Colonic mucosa (tissue), 4 donors: Measurements from ENCODE around the gene ANKRD11. TPM values are rescaled to one million over a fixed set of nuclear protein-coding genes. Genes with fewer than 3 reads are reported as not detected.

ENCODE experiments used
- DNase-seq: peaks from one replicate; pipeline ENCODE4 v3.0.0-alpha.2; 2020
- H3K27ac ChIP-seq: fragments of 200-600 bp; one replicate; pipeline ENCODE4 v1.8.0; 2021
- H3K27me3 ChIP-seq: fragments of 200-600 bp; one replicate; pipeline ENCODE4 v1.8.0; 2021
- H3K36me3 ChIP-seq: fragments of 200-600 bp; one replicate; pipeline ENCODE4 v1.8.0; 2021
- H3K4me1 ChIP-seq: fragments of 200-600 bp; one replicate; pipeline ENCODE4 v1.8.0; 2021; ENCODE audit warnings: mild to moderate bottlenecking
- H3K4me3 ChIP-seq: fragments of 200-600 bp; one replicate; pipeline ENCODE4 v1.8.0; 2021
- H3K9ac ChIP-seq, 2 donors: one replicate each; pipeline ENCODE4 v1.7.0; 2013; ENCODE audit warnings: control low read depth in 2 of 2, low read depth in 2 of 2, low read length in 2 of 2
- H3K9me3 ChIP-seq: fragments of 200-600 bp; one replicate; pipeline ENCODE4 v1.8.0; 2021
- intact Hi-C: fragments of 100-400 bp; cut with DNase I; formaldehyde crosslinking; loops from one replicate; pipeline ENCODE4 v1.14.1; 2022
- total RNA-seq, 2 donors: library from RNA; stranded (reverse); fragmentation: NEBNext Ultra II Directional in 1 of 2; extraction: Animal tissue kit (Norgen Biotek cat#: 25700) in 1 of 2; gene quantifications; one replicate each; pipeline ENCODE4 v1.2.1, GENCODE V29; 2021
- TF ChIP-seq, protein P1 (sequence below): fragments of 200-600 bp; IDR thresholded peaks from one replicate; pipeline ENCODE4 v1.8.0; 2022; ENCODE audit warnings: antibody characterized with exemption, mild to moderate bottlenecking
- donor health status: healthy.
- donor health status: DM: no; HTN: no; CAD: no.
- donor health status: DM: no; HTN: no; CAD: no.

The ANKRD11 gene
- total RNA-seq, 2 donors from 2014 or later: 69.4 to 129 TPM

DNA sequence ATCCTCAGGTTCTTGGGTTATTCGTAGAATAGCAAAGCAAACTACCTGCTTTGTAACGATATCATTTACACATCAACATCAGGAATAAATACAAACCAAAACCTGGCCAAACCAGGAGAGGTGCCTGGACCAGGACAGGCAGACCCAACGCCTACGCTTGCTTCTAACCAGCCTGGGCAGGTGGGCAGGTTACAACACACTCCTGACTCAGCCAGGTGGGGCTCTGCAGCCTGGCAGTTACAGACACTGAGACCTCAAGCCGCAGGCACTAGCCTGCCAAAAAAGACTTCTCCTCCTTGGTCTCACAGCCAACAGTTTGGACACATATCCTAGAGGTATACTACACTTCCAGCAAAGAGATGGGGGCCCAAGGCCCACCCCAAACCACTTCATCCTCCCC is 14.0 kb downstream of the ANKRD11 start:
- intact Hi-C loops: no loop called here
- peak overlapping the region in 1 of 2 donors; percentile 6 for H3K9ac ChIP-seq
- TF ChIP-seq, protein P1, sequence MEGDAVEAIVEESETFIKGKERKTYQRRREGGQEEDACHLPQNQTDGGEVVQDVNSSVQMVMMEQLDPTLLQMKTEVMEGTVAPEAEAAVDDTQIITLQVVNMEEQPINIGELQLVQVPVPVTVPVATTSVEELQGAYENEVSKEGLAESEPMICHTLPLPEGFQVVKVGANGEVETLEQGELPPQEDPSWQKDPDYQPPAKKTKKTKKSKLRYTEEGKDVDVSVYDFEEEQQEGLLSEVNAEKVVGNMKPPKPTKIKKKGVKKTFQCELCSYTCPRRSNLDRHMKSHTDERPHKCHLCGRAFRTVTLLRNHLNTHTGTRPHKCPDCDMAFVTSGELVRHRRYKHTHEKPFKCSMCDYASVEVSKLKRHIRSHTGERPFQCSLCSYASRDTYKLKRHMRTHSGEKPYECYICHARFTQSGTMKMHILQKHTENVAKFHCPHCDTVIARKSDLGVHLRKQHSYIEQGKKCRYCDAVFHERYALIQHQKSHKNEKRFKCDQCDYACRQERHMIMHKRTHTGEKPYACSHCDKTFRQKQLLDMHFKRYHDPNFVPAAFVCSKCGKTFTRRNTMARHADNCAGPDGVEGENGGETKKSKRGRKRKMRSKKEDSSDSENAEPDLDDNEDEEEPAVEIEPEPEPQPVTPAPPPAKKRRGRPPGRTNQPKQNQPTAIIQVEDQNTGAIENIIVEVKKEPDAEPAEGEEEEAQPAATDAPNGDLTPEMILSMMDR: no peak
- no peak overlapping the region for H3K4me3 ChIP-seq
- DNase-seq: no peak
- no peaks in the 10 kb centered on the region for H3K36me3 ChIP-seq
- H3K27me3 ChIP-seq: no peaks in the 10 kb centered on the region
- H3K27ac ChIP-seq: no peak overlapping the region
- H3K9me3 ChIP-seq: no peaks in the 10 kb centered on the region
- peaks cover 26% of the 10 kb centered on the region for H3K4me1 ChIP-seq

DNA sequence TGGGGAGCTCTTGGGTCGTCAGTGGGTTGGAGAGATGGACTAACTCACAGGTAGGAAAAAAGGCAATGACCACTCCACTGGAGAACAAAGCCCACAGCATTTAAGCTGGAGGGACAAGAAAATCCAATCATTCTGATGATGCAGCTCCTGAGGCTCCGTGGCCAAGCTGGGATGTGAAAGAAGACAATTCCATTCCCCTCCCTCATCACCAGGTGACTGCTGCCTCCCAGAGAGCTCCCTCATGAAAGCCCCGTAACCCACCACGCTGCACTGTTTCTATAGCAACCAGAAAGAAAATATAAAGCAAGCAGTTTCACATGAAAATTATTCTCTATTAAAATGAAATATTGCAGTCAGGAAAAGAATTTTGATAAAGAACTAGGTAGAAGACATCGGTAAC is 15.2 kb downstream of the ANKRD11 start:
- no peak for DNase-seq
- intact Hi-C loops: no loop called here
- no peaks in the 10 kb centered on the region for H3K9me3 ChIP-seq
- no peak overlapping the region for H3K9ac ChIP-seq
- no peak overlapping the region for H3K27ac ChIP-seq
- H3K27me3 ChIP-seq: no peaks in the 10 kb centered on the region
- TF ChIP-seq, protein P1: no peak
- no peaks in the 10 kb centered on the region for H3K36me3 ChIP-seq
- H3K4me1 ChIP-seq: peaks cover 31% of the 10 kb centered on the region
- no peak overlapping the region for H3K4me3 ChIP-seq

DNA sequence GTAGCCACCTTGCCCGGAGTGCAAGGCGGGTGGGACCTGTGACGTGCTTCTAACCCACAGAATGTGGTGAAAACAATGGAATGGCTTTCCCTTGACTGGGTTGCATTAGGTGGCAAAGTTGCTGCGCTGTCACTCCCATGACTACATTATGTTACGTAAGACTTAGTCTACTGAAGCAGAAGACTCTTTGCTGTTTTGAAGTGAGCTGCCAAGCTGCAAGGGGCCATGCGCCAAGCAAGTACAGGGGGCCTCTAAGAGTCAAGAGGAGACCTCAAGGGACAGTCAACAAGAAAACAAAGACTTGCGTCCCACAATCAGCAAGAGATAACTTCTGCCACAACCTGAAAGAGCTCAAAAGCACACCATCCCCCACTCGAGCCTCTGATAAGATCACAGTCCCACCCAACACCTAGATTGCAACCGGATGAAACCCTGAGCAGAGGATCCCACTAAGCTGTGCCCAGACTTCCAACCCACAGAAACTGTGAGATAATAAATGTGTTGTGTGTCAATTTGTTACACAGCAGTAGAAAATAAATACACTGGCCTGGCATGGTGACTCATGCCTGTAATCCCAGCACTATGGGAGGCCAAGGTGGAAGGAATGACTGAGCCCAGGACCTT is 16.5 kb downstream of the ANKRD11 start:
- H3K4me3 ChIP-seq: no peak overlapping the region
- H3K27me3 ChIP-seq: no peaks in the 10 kb centered on the region
- TF ChIP-seq, protein P1: no peak
- H3K36me3 ChIP-seq: no peaks in the 10 kb centered on the region
- H3K9ac ChIP-seq: no peak overlapping the region
- H3K9me3 ChIP-seq: no peaks in the 10 kb centered on the region
- no peak for DNase-seq
- H3K4me1 ChIP-seq: peaks cover 32% of the 10 kb centered on the region
- intact Hi-C loops: no loop called here
- H3K27ac ChIP-seq: no peak overlapping the region

DNA sequence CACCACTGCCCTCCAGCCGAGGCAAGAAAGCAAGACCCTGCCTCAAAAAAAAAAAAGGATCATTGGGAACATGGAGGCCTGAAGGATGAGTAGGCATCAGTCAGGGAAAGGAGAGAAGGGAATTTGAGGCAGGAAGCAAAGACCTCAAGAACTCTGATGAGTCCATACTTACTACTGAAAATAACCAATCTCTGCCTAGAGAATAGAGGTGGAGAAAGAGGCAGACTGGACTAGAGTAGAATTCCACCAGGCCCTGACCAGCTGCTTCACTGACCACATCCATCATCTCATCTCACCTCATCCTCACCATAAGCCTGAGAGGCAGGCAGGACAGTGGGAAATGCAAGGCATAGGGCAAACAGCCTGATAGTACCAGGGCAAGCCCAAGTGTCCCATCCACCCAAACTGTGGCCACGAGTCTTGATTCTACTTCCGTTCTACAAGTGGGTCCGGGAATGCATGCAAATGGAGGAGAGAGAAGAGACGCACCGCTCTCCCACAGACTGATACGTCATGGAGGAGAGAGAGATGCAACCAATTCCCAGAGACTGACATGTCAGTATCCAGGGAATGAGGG is 17.1 kb downstream of the ANKRD11 start:
- TF ChIP-seq, protein P1: no peak
- DNase-seq: no peak
- H3K27me3 ChIP-seq: no peaks in the 10 kb centered on the region
- H3K4me1 ChIP-seq: peaks cover 31% of the 10 kb centered on the region
- intact Hi-C loops: no loop called here
- no peaks in the 10 kb centered on the region for H3K9me3 ChIP-seq
- H3K36me3 ChIP-seq: no peaks in the 10 kb centered on the region
- H3K4me3 ChIP-seq: no peak overlapping the region
- no peak overlapping the region for H3K9ac ChIP-seq
- H3K27ac ChIP-seq: no peak overlapping the region

DNA sequence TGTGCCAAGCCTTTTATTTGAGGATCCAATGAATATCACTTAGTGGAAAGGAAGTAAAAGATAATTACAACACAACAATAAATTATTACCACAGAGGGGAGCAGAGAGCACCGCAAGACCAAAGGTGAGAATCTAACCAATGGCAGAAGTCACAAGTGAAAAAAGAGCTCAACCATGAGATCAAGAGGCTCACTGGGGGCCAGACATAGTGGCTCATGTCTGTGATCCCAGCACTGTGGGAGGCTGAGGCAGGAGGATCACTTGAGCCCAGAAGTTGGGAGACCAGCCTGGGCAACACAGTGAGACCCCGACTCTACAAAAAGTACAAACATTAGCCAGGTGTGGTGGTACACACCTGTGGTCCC is 17.7 kb downstream of the ANKRD11 start:
- H3K36me3 ChIP-seq: no peaks in the 10 kb centered on the region
- TF ChIP-seq, protein P1: no peak
- DNase-seq: no peak
- H3K27me3 ChIP-seq: no peaks in the 10 kb centered on the region
- no peaks in the 10 kb centered on the region for H3K9me3 ChIP-seq
- H3K27ac ChIP-seq: no peak overlapping the region
- no peak overlapping the region for H3K9ac ChIP-seq
- H3K4me1 ChIP-seq: peaks cover 31% of the 10 kb centered on the region
- no peak overlapping the region for H3K4me3 ChIP-seq
- intact Hi-C loops: no loop called here
